HEK293T (cell line): Measurements from ENCODE around the gene CLDN6.

Source experiments
- BHLHE40 ChIP-seq: fragments of 450-650 bp; IDR thresholded peaks from 2 replicates; pipeline ENCODE4 v1.6.1; 2016; ENCODE audit warnings: mild to moderate bottlenecking, moderate library complexity, borderline replicate concordance
- CTBP1 ChIP-seq: fragments of 450-650 bp; IDR thresholded peaks from 2 replicates; pipeline ENCODE4 v1.6.1; 2016; ENCODE audit warnings: borderline replicate concordance
- ELF4 ChIP-seq: fragments of 450-650 bp; IDR thresholded peaks from 2 replicates; pipeline ENCODE4 v1.6.1; 2017; ENCODE audit warnings: antibody characterized with exemption
- FOXA1 ChIP-seq: fragments of 450-650 bp; IDR thresholded peaks from 2 replicates; pipeline ENCODE4 v1.6.1; 2016; ENCODE audit warnings: mild to moderate bottlenecking
- FOXK2 ChIP-seq: fragments of 450-650 bp; IDR thresholded peaks from 2 replicates; pipeline ENCODE4 v1.6.1; 2016; ENCODE audit warnings: mild to moderate bottlenecking
- FOXM1 ChIP-seq: fragments of 450-650 bp; IDR thresholded peaks from 2 replicates; pipeline ENCODE4 v1.6.1; 2017; ENCODE audit warnings: mild to moderate bottlenecking, borderline replicate concordance
- L3MBTL2 ChIP-seq: fragments of 450-650 bp; conservative IDR thresholded peaks from 2 replicates; pipeline ENCODE4 v1.6.1; 2016; ENCODE audit warnings: mild to moderate bottlenecking
- PKNOX1 ChIP-seq: fragments of 450-650 bp; IDR thresholded peaks from 2 replicates; pipeline ENCODE4 v1.6.1; 2016
- SP1 ChIP-seq: fragments of 450-650 bp; IDR thresholded peaks from 2 replicates; pipeline ENCODE4 v1.6.1; 2017
- SUZ12 ChIP-seq: fragments of 450-650 bp; IDR thresholded peaks from 2 replicates; pipeline ENCODE4 v1.6.1; 2016; ENCODE audit warnings: mild to moderate bottlenecking
- TARDBP ChIP-seq: fragments of 450-650 bp; IDR thresholded peaks from 2 replicates; pipeline ENCODE4 v1.6.1; 2016
- ZNF384 ChIP-seq: fragments of 450-650 bp; IDR thresholded peaks from 2 replicates; pipeline ENCODE4 v1.6.1; 2016

DNA sequence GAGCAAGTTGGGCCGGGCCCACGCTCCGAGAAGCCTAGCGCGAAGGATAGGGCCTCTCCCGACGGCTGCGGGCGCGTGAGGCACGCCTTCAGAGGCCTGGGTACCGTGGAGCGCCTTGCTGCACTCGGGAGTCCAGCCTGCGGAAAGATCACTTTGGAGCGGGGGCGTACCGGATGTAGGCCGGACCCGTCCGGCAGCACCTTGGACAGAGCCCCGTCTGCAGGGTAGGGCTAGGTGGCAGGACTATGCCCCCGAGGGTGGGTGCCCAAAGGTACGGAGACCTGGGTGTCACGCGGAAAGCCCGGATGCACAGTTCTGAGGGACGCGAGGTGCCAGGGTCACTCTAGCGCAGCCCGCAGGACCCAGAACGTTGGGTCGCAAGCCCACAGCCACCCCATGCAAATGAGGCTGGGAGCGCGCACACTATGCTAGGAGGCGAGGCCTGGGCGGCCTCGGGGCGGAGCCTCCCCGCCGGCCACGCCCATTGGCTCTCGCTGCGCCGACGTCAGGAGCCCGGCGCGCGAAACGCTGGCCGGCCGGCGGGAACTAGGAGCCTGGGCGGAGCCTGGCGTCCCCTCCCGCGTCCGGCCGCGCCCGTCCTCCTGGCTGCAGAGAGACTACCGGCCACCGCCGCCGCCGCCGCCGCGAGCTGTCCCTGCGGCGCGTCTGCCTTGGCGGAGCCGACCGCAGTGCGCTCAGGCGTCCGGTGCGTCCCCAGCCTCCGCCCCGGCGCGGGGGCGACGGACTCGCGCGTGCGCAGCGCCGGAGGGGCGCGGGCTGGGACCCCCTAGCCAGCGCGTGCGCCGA is 49.0 kb downstream of the CLDN6 start, which contains the start of gene PAQR4:
- TF ChIP-seq L3MBTL2, result no peak
- TF ChIP-seq FOXM1, result 0 out of 2 replicates have a peak, but pooled peaks have one; percentile 22
- no peak for TF ChIP-seq TARDBP
- TF ChIP-seq BHLHE40, result no peak
- TF ChIP-seq FOXA1, result no peak
- TF ChIP-seq ELF4, result no peak
- TF ChIP-seq ZNF384, result no peak
- no peak for TF ChIP-seq PKNOX1
- TF ChIP-seq CTBP1, result no peak
- TF ChIP-seq SP1, result no peak
- no peak for TF ChIP-seq SUZ12
- TF ChIP-seq FOXK2, result no peak
